ENCODE data around the gene HDAC11. TPM values are rescaled to one million over a fixed set of nuclear protein-coding genes. Genes with fewer than 3 reads are reported as not detected.

Gene HDAC11
- total RNA-seq, 4 donors from 2014 or later = 19.8 to 44.0 (median 27.1) TPM

DNA sequence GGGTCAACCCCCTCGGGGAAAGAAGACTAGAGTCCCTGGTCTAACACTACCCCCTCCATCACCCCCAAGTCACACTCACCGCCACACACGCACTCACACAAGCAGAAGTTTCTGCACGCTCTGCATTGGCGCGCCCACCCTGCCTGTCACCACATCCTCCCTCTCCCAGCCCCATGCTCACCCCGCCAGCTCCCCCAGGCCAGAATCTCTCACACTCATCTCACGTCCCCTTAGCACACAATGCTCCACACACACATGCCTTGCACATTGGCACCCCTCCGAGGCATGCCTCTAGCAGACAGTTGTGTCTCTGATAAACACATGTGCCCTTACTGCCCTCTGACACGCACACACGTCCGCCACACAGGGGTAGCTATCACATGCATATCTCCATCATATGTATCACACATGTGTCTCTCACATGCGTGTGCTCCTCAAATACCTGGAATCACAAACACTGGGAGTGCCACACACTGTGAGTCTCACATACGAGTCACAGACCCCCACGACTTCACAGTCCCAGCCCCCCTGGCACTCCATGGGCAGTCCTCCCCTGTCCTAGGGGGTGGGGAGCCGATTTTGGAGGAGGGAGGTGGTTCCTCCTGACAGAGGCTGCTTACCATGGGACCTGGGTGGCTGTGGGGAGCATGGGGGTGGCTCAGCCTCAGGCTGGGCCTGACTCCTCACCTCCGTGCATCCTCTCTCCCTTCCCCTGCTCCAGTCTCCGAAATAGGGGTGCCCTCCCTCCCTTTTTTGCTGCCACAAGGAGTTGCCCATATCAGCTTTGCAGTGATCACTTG lies 69.7 kb downstream of the HDAC11 start:
- H3K27ac ChIP-seq = peak overlapping the region in 3 of 4 donors; percentile 37 to 53 (median 48)
- DNase-seq = no peak
- peaks cover 40% of the 10 kb centered on the region for H3K27me3 ChIP-seq
- WGBS, 2 donors (ENCODE audit: low coverage in 1 of 2) = 57 to 60% methylated on average over 6 to 18 of the region's 18 CpGs
- H3K4me3 ChIP-seq = peak overlapping the region in 3 of 4 donors; percentile 26 to 44 (median 31)
- H3K4me1 ChIP-seq = peaks cover 0 to 8% (median 2%) of the 10 kb centered on the region in 4 donors
- TF ChIP-seq POLR2A (IDR thresholded peaks at IDR 0.05) = no peak
- no peak for TF ChIP-seq POLR2AphosphoS5 (IDR thresholded peaks at IDR 0.05)
- TF ChIP-seq, protein P1, sequence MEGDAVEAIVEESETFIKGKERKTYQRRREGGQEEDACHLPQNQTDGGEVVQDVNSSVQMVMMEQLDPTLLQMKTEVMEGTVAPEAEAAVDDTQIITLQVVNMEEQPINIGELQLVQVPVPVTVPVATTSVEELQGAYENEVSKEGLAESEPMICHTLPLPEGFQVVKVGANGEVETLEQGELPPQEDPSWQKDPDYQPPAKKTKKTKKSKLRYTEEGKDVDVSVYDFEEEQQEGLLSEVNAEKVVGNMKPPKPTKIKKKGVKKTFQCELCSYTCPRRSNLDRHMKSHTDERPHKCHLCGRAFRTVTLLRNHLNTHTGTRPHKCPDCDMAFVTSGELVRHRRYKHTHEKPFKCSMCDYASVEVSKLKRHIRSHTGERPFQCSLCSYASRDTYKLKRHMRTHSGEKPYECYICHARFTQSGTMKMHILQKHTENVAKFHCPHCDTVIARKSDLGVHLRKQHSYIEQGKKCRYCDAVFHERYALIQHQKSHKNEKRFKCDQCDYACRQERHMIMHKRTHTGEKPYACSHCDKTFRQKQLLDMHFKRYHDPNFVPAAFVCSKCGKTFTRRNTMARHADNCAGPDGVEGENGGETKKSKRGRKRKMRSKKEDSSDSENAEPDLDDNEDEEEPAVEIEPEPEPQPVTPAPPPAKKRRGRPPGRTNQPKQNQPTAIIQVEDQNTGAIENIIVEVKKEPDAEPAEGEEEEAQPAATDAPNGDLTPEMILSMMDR (IDR thresholded peaks at IDR 0.05) = no peak
- no peak for TF ChIP-seq EP300 (IDR thresholded peaks at IDR 0.05; ENCODE audit: low read depth)
- in situ Hi-C loops (cut with MboI; ENCODE audit: low pct_ligation_motif_present in 1 of 4, low pct_unique_long_range_greater_than_20kb in 1 of 4, low sequenced_read_pairs in 3 of 4) = no loop called here
- no peaks in the 10 kb centered on the region for H3K9me3 ChIP-seq
- no peaks in the 10 kb centered on the region for H3K36me3 ChIP-seq
- intact Hi-C loops (cut with DNase I; ENCODE audit: low total_unique reads) = no loop called here

DNA sequence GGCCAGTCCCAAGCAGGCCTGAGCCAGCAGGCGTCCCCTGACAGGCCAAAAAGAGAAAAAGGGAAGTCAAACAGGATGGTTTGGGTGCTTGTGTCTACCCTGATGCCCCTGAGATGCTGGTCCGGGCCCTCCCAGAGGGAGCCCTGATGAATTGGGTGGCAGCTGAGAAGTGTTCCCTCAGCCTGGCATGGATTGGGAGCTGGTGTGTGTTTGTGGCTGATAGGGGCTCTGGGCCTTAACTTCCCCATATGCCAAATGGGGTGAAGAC lies 70.3 kb downstream of the HDAC11 start:
- peak overlapping the region in 1 of 4 donors; percentile 44 for H3K4me3 ChIP-seq
- no peaks in the 10 kb centered on the region for H3K36me3 ChIP-seq
- peaks cover 0 to 8% (median 2%) of the 10 kb centered on the region in 4 donors for H3K4me1 ChIP-seq
- DNase-seq = no peak
- TF ChIP-seq EP300 (IDR thresholded peaks at IDR 0.05; ENCODE audit: low read depth) = no peak
- no peak for TF ChIP-seq POLR2AphosphoS5 (IDR thresholded peaks at IDR 0.05)
- TF ChIP-seq, protein P1 (IDR thresholded peaks at IDR 0.05) = no peak
- TF ChIP-seq POLR2A (IDR thresholded peaks at IDR 0.05) = no peak
- 54 to 60% methylated on average over 1 to 2 of the region's 2 CpGs for WGBS, 2 donors (ENCODE audit: low coverage in 1 of 2)
- H3K27me3 ChIP-seq = peaks cover 40% of the 10 kb centered on the region
- no peaks in the 10 kb centered on the region for H3K9me3 ChIP-seq
- H3K27ac ChIP-seq = peak overlapping the region in 1 of 4 donors; percentile 28
- intact Hi-C loops (cut with DNase I; ENCODE audit: low total_unique reads) = no loop called here
- in situ Hi-C loops (cut with MboI; ENCODE audit: low pct_ligation_motif_present in 1 of 4, low pct_unique_long_range_greater_than_20kb in 1 of 4, low sequenced_read_pairs in 3 of 4) = no loop called here

GRCh38 chr3:13550791-13551360 lies 70.8 kb downstream of the HDAC11 start:
- Histone ChIP-seq H3K9me3 (no peaks in the 10 kb centered on the region), H3K27ac (peak overlapping the region in 1 of 4 donors; percentile 28), H3K4me1 (peaks cover 0 to 8% (median 2%) of the 10 kb centered on the region in 4 donors), H3K27me3 (peaks cover 40% of the 10 kb centered on the region), H3K4me3 (no peak overlapping the region), H3K36me3 (no peaks in the 10 kb centered on the region)
- intact Hi-C loops (cut with DNase I; ENCODE audit: low total_unique reads) = no loop called here
- no peak for DNase-seq
- 86% methylated on average over 13 of the region's 13 CpGs; no CpG with 5 or more reads in 1 of the 2 donors for WGBS, 2 donors (ENCODE audit: low coverage in 1 of 2)
- TF ChIP-seq POLR2A (IDR thresholded peaks at IDR 0.05) (no peak), EP300 (IDR thresholded peaks at IDR 0.05; ENCODE audit: low read depth) (no peak), POLR2AphosphoS5 (IDR thresholded peaks at IDR 0.05) (no peak)
- TF ChIP-seq, protein P1 (IDR thresholded peaks at IDR 0.05) = no peak
- in situ Hi-C loops (cut with MboI; ENCODE audit: low pct_ligation_motif_present in 1 of 4, low pct_unique_long_range_greater_than_20kb in 1 of 4, low sequenced_read_pairs in 3 of 4) = no loop called here

GRCh38 chr3:13552857-13553652 lies 72.9 kb downstream of the HDAC11 start:
- WGBS, 2 donors (ENCODE audit: low coverage in 1 of 2) = 67% methylated on average over 28 of the region's 28 CpGs; no CpG with 5 or more reads in 1 of the 2 donors
- peaks cover 0 to 7% (median 2%) of the 10 kb centered on the region in 4 donors for H3K4me1 ChIP-seq
- intact Hi-C loops (cut with DNase I; ENCODE audit: low total_unique reads) = no loop called here
- no peaks in the 10 kb centered on the region for H3K36me3 ChIP-seq
- no peaks in the 10 kb centered on the region for H3K9me3 ChIP-seq
- in situ Hi-C loops (cut with MboI; ENCODE audit: low pct_ligation_motif_present in 1 of 4, low pct_unique_long_range_greater_than_20kb in 1 of 4, low sequenced_read_pairs in 3 of 4) = no loop called here
- peaks cover 34% of the 10 kb centered on the region for H3K27me3 ChIP-seq
- DNase-seq = no peak
- no peak overlapping the region for H3K4me3 ChIP-seq
- TF ChIP-seq, protein P1 (IDR thresholded peaks at IDR 0.05) = no peak
- no peak for TF ChIP-seq EP300 (IDR thresholded peaks at IDR 0.05; ENCODE audit: low read depth)
- no peak for TF ChIP-seq POLR2AphosphoS5 (IDR thresholded peaks at IDR 0.05)
- no peak for TF ChIP-seq POLR2A (IDR thresholded peaks at IDR 0.05)
- no peak overlapping the region for H3K27ac ChIP-seq
